Adrenal gland (tissue), 12 donors: Measurements from ENCODE around the gene RMI1. TPM values are rescaled to one million over a fixed set of nuclear protein-coding genes. Genes with fewer than 3 reads are reported as not detected.

Experiments
- DNase-seq, 7 donors: peaks; one replicate each; pipeline ENCODE4 v3.0.0-alpha.2; 2019 to 2020
- H3K27ac ChIP-seq, 5 donors: fragments of 200-600 bp; sonication (generic) in 4 of 5; 1 replicate in 3 of 5; 2 replicates in 2 of 5; pipeline versions ENCODE4 v1.5.1 to v1.8.0; 2016 to 2020; ENCODE audit warnings: mild to moderate bottlenecking in 1 of 5
- H3K27me3 ChIP-seq: fragments of 200-600 bp; 2 replicates; pipeline ENCODE4 v1.8.0; 2021
- H3K36me3 ChIP-seq, 2 donors: fragments of 200-600 bp; replicated peaks in 1 of 2; 1 replicate in 1 of 2; 2 replicates in 1 of 2; pipeline versions ENCODE4 v1.5.1 to v1.8.0; 2018 to 2022
- H3K4me1 ChIP-seq, 2 donors: fragments of 200-600 bp; replicated peaks in 1 of 2; 1 replicate in 1 of 2; 2 replicates in 1 of 2; pipeline versions ENCODE4 v1.5.1 to v1.8.0; 2018 to 2021
- H3K4me3 ChIP-seq, 4 donors: fragments of 200-600 bp; sonication (generic) in 3 of 4; one replicate each; pipeline ENCODE4 v1.5.1; 2016 to 2018
- H3K9me3 ChIP-seq, 3 donors: fragments of 200-600 bp; sonication (generic) in 1 of 3; replicated peaks in 1 of 3; 1 replicate in 2 of 3; 2 replicates in 1 of 3; pipeline versions ENCODE4 v1.5.1 to v1.8.0; 2016 to 2021
- POLR2A ChIP-seq, 2 donors: fragments of 450-650 bp; IDR thresholded peaks; one replicate each; pipeline ENCODE4 v1.6.1; 2017; ENCODE audit warnings: antibody characterized with exemption in 2 of 2, mild to moderate bottlenecking in 2 of 2, moderate library complexity in 1 of 2
- WGBS, 4 donors: extraction: QIAGEN DNeasy Blood & Tissue Kit in 2 of 4; methylation state at CpG; one replicate each; pipeline versions ENCODE4 v1.1.5 to v1.1.7; 2013 to 2017; 5-methylcytosine and 5-hydroxymethylcytosine counted together
- intact Hi-C, 2 donors: fragments of 100-400 bp; cut with DNase I; formaldehyde crosslinking; loops; one replicate each; pipeline versions ENCODE4 v1.14.1 to v1.15.0; 2022 to 2023
- polyA plus RNA-seq, 3 donors: library from polyadenylated mRNA; stranded (reverse); fragments of 200-250 nt in 2 of 3; fragments of 350-450 nt in 1 of 3; fragmentation: Illumina TruSeq in 1 of 3; extraction: RNeasy Lipid Tissue Mini Kit (QIAGEN cat#74804) in 1 of 3; gene quantifications; one replicate each; pipeline ENCODE4 v1.2.3, GENCODE V29; 2013 to 2014
- total RNA-seq, 9 donors: library from RNA; depleted of rRNA in 4 of 9; stranded (reverse); fragments of >200 nt in 4 of 9; fragments of 120-200 nt in 1 of 9; fragmentation: NEBNext Ultra II Directional in 1 of 9; extraction: Animal tissue kit (Norgen Biotek cat#: 25700) in 1 of 9; gene quantifications; one replicate each; pipeline versions ENCODE4 v1.1.0 to v1.2.4, GENCODE V29; 2013 to 2023
- TF ChIP-seq, protein P1 (sequence below), 6 experiments: fragments of 450-650 bp in 4 of 6; fragments of 200-600 bp in 2 of 6; sonication (generic) in 1 of 6; IDR thresholded peaks; 1 replicate in 5 of 6; 2 replicates in 1 of 6; pipeline versions ENCODE4 v1.5.1 to v1.8.0; 2016 to 2021; ENCODE audit warnings: antibody characterized with exemption in 6 of 6, mild to moderate bottlenecking in 2 of 6, moderate library complexity in 1 of 6
- donor health status: healthy with polysubstance abuse.
- donor health status: Bipolar disorder and iron deficiency.
- donor health status: DM: yes; HTN: yes; CAD: no.
- donor health status: DM: no; HTN: no; CAD: no.
- donor health status: DM: no; HTN: no; CAD: no.
- donor health status: DM: yes; HTN: yes; CAD: no.

The RMI1 gene
- total and polyA plus RNA-seq, 12 donors, result 2.3 to 21.7 (median 7.8) TPM

DNA sequence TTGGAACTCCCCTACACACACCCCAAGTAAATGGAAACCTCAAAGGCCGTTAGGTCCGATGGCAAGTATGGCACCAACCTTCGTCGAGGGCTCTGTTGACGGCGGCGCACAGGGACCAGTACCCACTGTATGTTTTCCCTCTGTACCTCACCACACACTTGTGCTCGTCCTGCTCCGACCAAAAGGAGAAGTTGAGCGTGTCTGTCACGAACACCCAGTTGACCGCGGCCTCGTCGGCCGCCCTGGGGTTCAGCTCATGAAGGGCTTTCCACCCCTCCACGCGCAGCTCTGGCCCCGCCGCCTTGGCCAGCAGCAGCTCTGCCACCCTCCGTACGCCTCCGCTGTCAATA, 24.5 kb upstream of the RMI1 start:
- Histone ChIP-seq H3K36me3 (peaks cover 0 to 7% of the 10 kb centered on the region in 2 donors), H3K27me3 (no peaks in the 10 kb centered on the region), H3K4me3 (peak overlapping the region; percentile 30 to 76 (median 49)), H3K9me3 (no peaks in the 10 kb centered on the region), H3K27ac (peak overlapping the region; percentile 2 to 85 (median 82)), H3K4me1 (peaks cover 9 to 19% of the 10 kb centered on the region in 2 donors)
- intact Hi-C loops, result no loop called here
- DNase-seq, result peak in 4 of 7 donors; percentile 34 to 40 (median 38)
- WGBS, 4 donors, result 7 to 46% (median 11%) methylated on average over 10 to 23 of the region's 23 CpGs
- TF ChIP-seq POLR2A (IDR thresholded peaks at IDR 0.05), result no peak
- TF ChIP-seq, protein P1, sequence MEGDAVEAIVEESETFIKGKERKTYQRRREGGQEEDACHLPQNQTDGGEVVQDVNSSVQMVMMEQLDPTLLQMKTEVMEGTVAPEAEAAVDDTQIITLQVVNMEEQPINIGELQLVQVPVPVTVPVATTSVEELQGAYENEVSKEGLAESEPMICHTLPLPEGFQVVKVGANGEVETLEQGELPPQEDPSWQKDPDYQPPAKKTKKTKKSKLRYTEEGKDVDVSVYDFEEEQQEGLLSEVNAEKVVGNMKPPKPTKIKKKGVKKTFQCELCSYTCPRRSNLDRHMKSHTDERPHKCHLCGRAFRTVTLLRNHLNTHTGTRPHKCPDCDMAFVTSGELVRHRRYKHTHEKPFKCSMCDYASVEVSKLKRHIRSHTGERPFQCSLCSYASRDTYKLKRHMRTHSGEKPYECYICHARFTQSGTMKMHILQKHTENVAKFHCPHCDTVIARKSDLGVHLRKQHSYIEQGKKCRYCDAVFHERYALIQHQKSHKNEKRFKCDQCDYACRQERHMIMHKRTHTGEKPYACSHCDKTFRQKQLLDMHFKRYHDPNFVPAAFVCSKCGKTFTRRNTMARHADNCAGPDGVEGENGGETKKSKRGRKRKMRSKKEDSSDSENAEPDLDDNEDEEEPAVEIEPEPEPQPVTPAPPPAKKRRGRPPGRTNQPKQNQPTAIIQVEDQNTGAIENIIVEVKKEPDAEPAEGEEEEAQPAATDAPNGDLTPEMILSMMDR (IDR thresholded peaks at IDR 0.05), result no peak

DNA sequence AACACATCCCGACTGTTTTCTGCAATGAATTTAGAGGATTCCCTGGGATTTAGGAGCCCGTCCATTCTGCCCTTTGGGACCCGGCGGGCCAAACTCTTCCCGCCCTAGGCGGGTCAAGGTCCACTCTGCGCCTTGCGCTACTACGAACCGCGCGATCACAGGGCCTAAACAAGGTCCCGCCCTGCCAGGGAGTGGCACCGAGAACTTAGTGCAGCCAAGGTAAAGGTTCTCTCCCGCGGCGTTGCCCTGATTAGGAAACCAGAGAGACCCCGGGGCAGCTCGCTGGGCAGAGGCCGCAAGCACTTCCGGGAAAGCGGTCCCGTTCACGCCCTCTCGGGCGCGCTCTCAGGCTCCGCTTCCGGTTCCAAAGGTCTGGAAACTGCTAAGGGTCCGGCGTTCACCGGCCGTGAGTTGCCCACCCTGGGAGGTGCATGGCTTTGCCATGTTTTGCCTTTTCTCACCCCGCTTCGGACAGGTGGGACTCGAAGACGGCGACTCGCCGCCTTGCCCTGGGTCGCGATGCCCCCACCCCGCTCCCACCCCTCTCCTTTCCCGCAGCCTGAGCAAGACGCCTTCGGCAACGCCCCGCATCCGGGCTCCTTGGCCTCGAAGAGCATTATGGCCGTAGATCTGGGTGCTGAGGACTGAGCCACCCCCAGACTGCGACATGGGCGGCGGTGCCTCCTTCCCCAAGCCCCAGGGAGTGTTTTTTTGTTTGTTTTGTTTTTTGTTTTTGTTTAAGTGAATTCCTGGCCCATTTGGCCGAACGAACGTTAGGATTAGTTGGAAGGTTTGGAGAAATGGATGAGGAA, 24.0 kb upstream of the RMI1 start:
- peak; percentile 70 to 82 (median 76) for DNase-seq
- Histone ChIP-seq H3K27ac (peak overlapping the region; percentile 2 to 85 (median 82)), H3K4me1 (peaks cover 9 to 19% of the 10 kb centered on the region in 2 donors), H3K9me3 (no peaks in the 10 kb centered on the region), H3K27me3 (no peaks in the 10 kb centered on the region), H3K36me3 (peaks cover 0 to 7% of the 10 kb centered on the region in 2 donors), H3K4me3 (peak overlapping the region; percentile 30 to 76 (median 49))
- 1 to 4% (median 3%) methylated on average over 25 to 57 of the region's 57 CpGs for WGBS, 4 donors
- TF ChIP-seq, protein P1 (IDR thresholded peaks at IDR 0.05), result no peak
- TF ChIP-seq POLR2A (IDR thresholded peaks at IDR 0.05), result peak in 1 of 2 donors; percentile 25
- intact Hi-C loops, result no loop called here

DNA sequence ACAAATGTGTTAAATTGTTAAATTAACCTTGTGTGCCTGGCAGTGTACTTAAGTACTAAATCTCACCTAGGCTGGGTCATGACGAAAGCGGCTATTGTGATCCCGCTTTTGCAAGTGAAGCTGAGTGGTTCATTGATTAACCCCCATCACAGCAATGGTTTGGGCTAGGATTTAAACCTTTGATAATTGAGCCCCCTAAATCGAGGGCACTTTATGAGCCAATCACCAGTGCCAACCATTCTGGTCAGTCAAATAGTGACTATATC, 23.4 kb upstream of the RMI1 start:
- no peaks in the 10 kb centered on the region for H3K27me3 ChIP-seq
- TF ChIP-seq, protein P1 (IDR thresholded peaks at IDR 0.05), result no peak
- no peak for TF ChIP-seq POLR2A (IDR thresholded peaks at IDR 0.05)
- H3K4me3 ChIP-seq, result peak overlapping the region in 2 of 4 donors; percentile 30 to 76
- H3K9me3 ChIP-seq, result no peaks in the 10 kb centered on the region
- DNase-seq, result no peak
- peaks cover 9 to 19% of the 10 kb centered on the region in 2 donors for H3K4me1 ChIP-seq
- peaks cover 0 to 2% of the 10 kb centered on the region in 2 donors for H3K36me3 ChIP-seq
- H3K27ac ChIP-seq, result peak overlapping the region in 4 of 5 donors; percentile 67 to 85 (median 82)
- 46 to 64% (median 55%) methylated on average over 4 of the region's 4 CpGs for WGBS, 4 donors
- intact Hi-C loops, result no loop called here

DNA sequence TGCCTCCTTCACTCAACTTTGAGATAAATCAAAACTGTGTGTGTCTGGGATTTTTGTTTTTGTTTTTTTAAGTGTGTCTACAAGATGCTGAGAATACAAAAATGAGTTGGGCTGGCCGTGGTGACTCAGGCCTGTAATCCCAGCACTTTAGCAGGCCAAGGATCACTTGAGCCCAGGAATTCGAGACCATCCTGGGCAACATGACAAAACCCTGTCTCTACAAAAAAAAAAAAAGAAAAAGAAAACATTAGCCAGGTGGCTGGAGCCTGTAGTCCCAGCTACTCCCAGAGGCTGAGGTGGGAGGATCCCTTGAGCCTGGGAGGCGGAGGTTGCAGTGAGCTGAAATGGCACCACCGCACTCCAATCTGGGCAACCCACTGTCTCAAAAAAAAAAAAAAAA, 21.5 kb upstream of the RMI1 start:
- TF ChIP-seq POLR2A (IDR thresholded peaks at IDR 0.05), result no peak
- TF ChIP-seq, protein P1 (IDR thresholded peaks at IDR 0.05), result no peak
- Histone ChIP-seq H3K27me3 (no peaks in the 10 kb centered on the region), H3K4me3 (no peak overlapping the region), H3K36me3 (no peaks in the 10 kb centered on the region), H3K27ac (peak overlapping the region in 2 of 5 donors; percentile 22 to 41), H3K9me3 (no peaks in the 10 kb centered on the region), H3K4me1 (peaks cover 9 to 19% of the 10 kb centered on the region in 2 donors)
- WGBS, 4 donors, result 47 to 61% (median 54%) methylated on average over 4 of the region's 4 CpGs
- DNase-seq, result peak in 6 of 7 donors; percentile 55 to 72 (median 68)
- intact Hi-C loops, result no loop called here
